GM19324 (cell line): ENCODE measurements around the gene AP4B1.

Source experiments
- ATAC-seq: cut with Tn5 transposase; IDR thresholded peaks from one replicate; pipeline ENCODE4 v1.9.1; 2021; ENCODE audit warnings: mild to moderate bottlenecking, moderate library complexity; ENCODE audit not compliant: unreplicated experiment, low FRiP score

AP4B1 gene

DNA sequence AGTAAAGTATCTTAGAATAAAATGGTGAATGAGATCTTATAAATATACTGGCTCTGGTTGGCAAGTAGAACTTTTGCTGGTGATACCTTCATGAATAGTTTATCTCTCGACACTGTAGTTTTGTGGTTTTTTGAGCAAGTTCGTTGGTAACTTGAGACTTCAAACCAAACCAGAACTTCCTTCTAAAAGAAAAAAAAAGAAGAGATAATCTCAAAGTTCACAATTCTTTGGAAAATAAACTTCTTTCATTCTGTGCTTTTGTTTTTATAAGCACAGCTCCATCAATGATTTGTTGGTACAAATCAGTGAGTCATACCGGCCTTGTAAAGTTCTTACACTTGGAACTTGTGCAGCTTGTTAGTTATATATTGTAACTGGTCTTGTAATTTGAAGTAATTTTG is 26.9 kb upstream of the AP4B1 start:
- ATAC-seq, result no peak

DNA sequence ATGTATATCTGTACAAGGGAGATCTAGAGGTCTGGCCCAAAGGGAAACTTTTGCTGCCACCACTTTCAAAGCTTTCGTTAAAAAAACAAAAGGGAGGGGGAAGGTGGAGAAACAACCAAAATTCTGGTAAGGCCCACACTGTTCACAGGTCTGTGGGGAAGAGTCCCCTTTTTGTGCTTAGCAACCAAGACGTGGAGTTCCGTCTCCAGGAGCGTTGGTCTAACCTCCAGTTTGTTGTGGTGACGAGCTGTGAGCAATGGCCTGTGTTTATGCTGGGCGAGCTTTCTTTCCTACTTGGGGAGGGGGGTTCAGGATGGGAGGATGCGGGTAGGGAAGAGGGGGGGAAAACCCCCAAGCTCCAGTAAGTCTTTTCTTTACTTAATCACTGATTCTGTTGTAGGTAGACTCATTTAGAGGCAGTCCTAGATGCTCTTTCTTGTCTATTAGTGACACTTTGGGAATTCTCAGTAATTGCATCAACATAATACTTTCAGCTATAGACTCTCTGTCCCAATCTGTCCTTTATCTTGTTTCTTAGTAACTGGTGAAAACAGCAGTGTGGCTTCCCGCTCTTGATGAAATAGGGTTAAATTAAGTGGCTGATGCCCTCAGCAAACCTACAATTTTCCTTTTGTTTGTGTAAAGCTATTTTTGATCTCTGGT is 26.0 kb upstream of the AP4B1 start:
- ATAC-seq, result peak; percentile 9

DNA sequence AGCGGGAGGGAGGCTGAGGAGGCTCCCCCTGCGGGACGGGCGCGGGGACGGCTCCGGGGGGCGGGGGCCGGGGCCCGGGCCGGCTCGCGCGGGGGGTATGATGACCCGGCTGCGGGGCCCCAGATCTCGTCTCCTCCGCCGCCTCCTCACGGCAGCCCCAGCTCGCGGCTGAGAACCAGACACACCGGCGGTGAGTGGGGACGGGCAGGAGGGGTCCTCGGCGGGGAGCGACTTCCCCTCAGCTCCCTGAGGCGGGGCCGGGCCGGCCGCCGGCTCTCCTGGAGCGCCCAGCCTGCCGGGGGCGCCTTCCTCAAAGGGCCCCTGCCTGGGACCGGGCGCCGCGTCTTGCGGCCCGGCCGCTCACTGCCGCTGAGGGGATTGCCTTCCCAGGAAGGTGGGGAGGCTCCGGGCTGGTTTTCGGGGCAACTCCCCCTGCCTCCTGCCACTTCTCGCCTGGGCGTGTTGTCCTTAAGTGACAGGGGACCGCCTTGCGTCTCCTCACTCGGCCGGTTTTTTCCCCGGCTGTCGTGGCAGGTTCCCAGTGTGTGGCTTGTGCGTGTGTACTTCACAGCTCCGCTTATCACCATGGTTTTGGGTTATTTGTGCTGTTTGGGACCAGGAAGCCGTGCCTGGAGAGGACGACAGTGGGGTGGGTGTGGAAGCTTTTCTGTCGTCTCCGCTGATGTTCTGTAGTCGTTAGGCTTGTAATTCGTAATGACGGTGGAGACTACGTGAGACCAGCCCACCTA is 25.3 kb upstream of the AP4B1 start:
- peak; percentile 53 for ATAC-seq

DNA sequence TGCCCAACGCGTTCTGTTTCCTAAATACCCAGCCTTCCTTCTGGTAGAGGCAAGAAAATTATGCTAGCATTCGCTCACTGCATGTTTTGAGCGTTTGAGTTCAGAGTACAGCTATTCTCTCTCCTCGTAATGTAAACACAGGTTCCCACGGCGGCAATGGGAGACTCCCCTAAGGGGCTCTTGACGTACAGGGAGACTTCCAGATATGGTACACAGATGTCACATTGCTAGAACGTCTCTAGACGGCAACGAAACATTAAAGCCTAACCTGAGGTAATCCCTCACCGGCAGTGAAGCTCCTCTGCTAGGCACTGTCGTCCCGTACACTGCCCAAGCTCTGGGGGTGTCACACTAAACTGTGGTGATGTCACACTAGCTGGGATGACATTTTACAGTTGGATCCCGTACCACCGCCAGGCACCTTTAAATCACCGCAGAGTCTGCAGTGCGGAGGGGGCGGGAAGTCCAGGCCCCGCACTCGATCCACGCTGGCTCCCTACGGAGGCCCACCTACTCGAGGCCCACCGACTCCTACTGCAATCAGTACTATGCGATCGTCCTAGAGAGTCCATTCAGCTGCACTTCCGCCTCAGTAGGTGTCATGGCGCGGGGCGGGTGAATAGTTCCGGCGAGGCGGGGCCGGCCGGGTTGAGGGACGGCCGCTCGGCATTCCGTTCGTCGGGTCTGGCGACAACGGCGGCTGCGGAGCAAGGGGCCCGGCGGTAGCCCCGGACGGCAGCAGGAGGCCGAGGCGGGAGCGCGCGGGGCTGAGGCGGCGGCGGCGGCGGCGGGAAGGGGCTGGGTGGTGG is 24.5 kb upstream of the AP4B1 start, which contains the start of gene HIPK1:
Gene HIPK1, plus strand, starts transcription at position 384 of the 809 bp plus-strand sequence.
- ATAC-seq, result peak; percentile 66

DNA sequence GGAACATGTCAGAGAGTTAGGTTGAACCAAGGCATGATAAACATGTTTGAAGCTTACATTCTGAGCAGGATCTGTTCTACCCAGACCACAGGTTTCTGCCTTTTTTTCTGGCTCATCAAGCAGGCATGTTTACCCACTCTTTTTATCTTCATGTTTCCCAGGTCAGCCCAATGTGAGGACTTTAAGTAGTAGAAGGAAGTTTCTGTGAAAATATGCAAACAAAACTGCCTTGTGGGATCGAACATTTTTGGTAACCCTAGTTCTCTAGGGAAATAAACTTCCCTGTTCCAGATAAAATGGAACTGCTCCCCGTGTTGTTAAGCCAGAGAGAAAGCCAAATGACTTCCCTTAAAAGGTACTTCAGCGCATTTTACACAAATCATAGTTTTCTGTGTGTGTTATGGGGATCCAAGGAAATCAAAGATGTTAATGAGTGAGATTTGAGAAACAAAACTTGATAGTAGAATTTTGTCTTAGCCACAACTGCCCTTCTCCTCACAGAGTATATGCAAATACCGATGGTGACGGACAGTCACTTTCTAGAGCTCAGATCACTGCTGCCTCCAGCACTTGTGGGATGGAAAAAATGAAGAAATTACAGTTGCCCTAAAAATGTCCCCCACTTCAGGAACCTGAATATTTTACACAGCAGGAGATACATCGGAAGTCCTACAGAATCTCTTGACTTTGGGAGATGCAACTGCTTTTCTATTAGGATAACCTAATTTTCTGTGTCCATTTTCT is 23.8 kb upstream of the AP4B1 start:
- no peak for ATAC-seq

DNA sequence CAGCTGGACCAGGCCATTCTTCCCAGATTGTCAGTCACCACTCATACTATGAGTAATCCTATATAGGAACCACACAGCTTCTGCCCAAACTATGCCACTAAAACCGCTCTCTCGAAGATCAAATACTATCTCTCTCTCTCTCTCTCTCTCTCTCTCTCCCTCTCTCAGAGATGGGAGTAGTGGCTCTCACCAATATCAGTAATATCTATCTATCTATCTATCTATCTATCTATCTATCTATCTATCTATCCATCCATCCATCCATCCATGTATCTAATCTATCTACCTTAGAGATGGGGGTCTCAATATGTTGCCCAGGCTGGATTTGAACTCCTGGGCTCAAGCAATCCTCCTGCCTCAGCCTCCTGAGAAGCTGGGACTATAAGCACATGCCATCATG is 19.9 kb upstream of the AP4B1 start:
- no peak for ATAC-seq

DNA sequence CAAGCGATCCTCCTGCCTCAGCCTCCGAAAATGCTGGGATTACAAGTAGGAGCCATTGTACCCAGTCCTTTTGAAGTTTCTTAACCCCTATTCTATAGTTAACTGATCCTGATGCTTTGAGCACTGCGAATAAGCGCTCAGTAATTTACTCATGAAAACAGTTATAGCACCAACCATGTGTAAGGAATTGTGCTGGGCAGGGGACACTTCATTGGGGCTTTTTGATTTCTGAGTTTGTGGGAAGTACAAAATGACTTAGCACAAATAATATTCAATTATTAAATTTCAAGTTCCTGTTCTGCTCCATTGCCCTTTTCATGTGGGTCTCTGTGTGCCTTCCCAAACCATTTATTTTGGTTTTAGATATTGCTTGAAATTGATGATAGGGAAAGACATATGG is 18.4 kb upstream of the AP4B1 start:
- no peak for ATAC-seq

DNA sequence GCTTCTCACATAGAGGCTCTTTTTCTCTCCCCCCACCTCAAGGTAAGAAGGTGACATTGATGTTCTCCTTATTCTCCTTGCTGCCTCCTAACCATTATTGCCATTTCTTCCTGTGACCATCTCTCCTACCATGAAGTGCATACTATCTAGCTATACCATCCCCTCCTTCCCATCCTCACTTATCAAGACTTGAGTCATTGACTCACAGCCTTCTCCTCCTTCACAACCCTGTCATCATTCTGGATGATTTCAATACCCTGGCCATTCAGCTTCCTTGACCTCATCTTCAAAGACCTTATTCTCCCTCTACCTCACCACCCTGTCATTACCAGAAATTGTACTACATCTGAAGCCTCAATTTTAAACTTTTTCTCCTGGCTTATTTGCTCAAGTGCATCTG is 13.6 kb upstream of the AP4B1 start:
- ATAC-seq, result no peak

DNA sequence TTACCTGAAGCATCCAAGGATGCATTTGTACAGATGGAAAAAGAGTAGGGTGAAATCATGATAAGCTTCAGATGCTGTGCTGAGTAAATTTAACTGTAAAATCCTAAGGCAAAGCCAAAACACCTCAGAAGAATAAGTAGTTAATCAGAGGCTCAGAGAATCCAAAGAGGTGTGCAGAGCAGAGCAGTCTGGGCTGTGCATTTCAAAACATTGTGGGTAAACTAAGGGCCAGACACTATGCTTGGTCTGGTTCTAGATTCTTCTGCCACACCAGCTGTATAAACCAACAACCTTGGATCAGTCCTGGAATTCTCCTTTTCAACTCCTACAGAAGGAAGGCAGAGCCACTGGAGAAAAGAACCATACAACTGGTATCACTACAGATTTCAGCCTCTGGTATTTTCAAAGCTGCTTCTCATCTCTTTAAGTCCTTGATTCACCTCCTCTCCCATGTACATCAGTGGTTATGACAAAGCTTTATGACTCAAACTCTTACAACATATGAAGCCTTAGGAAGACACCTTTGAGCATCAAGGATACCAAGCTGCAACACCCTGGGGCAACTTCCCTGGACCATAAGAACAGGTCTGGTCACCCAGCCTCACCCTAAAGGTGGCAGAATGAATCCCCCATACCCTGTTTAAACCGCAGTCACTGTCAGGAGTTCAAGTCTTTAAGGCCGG is 12.9 kb upstream of the AP4B1 start:
- ATAC-seq, result no peak

DNA sequence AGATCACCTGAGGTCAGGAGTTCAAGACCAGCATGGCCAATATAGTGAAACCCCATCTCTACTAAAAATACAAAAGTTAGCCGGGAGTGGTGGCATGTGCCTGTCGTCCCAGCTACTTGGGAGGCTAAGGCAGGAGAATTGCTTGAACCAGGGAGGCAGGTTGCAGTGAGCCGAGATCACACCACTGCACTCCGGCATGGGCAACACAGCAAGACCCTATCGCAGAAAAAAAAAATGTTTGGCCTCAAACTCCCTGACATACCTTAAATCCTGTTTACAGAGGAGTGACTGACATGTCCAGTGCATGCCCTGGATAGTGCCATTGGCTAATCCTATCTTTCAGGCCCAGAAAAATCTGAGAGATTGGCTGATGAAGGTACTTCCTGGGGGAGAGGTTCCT is 12.4 kb upstream of the AP4B1 start:
- ATAC-seq, result no peak

DNA sequence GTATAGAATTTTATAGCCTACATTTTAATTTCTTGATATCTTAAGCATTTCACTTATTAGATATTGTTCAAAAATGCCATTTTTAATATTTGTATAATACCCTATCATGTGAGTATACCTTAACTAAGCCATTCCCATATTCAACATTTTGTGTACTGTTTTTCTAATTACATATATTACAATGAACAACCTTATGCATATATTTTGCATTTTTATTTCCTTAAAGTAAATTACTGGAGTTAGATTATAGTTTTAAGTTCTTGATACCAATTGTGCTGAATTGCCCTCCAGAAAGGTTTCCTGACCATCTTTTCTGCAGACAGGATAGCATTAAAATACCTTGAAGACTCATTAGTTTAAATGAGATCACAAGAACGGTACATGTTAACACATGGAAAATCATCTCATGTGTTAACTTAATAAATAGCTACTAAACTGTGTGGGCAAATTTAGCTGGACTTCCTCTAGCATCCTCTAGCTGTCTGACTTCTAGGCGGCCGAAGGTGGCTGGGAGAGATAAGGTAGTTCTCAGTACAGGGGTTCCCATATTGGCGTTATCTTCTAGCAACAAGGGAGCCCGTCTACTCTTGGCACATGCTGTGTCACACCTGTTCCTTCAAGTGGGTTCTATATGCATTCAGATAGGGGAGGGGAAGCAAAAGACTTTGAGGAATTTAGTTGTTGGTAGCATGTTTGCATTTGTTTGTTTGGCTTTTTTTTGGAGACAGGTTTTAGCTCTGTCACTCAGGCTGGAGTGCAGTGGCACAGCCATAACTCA is 9.5 kb upstream of the AP4B1 start:
- ATAC-seq, result no peak

DNA sequence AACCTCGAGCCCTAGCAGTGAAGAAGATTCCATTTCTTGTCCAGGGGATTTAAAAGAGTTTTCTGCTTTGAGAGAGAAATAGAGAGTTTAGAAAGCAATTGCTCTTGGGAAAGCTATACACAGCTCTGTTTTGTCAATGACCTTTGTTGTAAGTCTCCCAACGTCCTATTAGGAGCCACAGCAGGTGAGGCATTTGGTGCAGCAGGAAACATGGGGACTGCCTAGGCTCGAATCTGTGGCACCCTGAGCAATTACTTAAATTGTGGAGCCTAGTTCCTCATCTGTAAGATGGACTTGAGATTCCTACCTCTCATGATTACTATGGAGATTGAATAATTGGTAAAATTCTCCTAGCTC is 8.7 kb upstream of the AP4B1 start:
- ATAC-seq, result no peak

DNA sequence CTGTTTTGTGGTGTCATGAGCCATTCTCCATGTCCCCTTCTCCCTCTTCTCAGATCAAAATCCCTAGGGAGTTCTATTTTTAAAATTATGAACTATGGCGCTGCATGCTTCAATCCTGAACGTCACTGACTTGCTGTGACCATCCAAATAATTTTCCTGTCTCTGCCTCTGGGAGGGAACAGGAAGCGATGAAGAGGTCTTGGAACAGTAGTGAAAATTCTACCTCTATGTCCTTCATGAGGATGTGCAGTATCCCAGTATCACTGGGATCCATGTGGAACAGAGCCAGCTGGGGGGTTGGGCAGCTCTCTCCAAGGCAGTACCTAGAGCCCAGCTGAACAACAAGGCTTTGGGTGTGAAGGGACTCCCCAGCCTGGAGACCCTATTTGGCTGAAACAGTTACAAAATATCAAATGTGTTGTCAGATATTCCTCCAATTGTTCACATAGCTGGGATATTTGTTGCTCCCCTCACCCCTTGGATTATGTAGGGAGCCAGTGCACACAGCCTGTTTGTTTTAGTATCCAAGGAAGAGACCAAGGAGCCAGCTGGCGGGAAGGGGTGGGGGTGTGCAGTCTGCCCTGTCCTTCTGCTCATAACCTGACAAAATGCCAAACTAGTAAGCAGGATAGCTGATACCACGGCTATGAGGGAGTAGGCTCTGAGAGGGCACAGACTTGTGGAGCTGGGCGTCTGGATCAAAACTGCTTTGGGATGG is 8.2 kb upstream of the AP4B1 start:
- no peak for ATAC-seq

DNA sequence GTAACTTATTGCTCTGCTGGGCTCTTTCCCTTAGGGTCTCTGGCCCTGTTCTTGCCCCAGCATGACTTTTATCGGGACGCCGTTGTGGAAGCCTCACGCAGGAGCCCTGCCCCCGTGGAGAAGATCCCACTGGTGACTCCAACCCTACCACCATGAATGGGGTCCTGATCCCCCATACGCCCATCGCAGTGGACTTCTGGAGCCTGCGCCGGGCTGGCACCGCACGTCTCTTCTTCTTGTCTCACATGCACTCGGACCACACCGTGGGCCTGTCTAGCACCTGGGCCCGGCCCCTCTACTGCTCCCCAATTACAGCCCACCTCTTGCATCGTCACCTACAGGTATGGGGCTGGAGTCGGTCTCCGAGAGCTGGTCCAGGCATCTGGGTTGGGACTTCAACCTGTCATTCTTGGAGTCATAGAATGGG is 849 bp upstream of the AP4B1 start:
- ATAC-seq, result peak; percentile 4

DNA sequence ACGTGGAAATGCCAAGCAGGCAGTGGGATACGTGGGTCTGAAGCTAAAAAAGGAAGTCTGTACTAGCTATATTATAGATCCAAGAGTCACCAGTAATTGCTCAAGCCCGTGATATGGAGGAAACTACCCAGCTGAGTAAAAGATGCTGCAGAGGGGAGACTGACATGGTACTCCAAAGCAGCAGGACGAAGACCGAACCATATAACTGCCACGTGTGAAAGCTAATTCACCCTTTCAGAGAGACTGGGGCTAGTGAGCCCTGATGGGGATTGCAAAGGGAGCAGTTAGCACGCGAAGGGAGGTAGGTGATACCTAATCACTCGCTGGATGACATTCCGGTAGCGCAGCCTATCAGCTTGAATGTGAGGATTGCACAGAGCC is 316 bp downstream of the AP4B1 start:
- peak; percentile 33 for ATAC-seq

DNA sequence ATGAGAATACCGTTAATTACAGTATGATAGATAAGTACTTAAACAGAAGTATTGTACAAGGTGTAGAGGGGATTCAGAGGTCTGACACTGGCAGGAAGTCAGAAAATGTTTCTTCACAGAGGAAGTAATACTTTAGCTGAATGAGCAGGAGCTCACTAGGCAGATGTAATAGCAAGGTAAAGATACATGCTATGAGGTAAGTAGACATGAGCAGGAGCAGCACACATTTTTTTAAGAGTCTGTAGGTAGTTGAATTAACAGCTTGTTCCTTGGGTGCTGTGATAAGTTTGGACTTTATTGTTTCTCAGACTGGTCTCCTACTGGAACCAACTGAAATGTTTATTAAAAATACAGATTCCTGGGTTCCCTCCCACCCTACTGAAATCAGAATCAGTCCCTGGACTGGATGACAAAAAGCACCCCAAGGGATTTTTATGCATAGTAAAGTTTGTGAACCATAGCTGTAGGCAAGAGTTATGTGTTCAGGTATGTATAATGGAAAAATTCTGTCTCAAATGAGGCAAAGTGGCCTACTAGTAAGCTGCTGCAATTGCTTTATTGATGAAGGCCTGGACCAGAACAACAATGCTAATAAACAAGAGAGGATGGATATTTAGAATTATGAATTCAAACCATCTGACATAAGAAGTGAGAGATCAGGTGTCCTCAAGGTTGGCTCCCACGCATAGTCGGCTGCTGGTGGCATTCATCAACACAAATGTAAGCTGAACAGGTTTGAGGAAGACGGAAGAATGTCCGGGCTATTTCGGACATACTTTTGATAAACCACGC is 902 bp downstream of the AP4B1 start:
- no peak for ATAC-seq

DNA sequence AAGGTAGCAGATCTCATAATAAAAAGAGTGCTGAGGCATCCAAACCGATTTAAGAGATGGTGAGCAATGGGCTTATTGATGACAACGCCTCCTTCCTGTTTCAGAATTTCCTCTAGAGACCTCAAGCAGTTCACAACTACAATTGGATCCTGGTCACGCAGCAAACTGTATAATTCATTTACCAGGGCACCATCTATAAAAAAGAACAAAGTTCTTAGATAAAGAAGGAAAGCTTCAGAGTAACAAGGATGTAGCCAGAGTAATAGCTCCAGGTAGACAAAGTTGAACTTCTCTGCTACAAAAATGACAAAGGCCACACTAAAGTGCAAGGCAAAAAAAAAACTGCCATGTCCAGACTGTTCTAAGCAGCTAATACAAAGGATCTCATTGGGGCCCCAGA is 3.4 kb downstream of the AP4B1 start:
- no peak for ATAC-seq

DNA sequence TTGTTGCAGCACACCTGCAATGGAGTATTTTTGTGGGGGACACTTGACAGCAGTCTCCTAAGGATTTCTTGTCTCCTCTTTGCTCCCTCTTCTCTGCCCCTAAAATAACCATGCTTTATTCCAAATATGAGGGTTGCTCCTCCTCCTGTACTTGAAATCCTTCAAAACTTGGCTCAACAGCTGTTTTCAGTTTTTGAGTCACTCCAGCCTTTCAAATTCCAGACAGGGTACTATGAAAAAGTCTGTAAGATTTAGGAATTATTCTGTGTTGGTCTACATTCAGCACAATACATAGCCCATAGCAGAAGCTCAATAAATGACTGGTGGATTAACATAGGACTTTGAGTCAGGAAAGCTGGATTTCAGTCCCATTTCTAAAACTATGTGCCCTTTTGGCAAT is 5.5 kb downstream of the AP4B1 start:
- ATAC-seq, result no peak
